GM10248 (cell line): ENCODE measurements around the gene NOL4L.

Source experiments
- CTCF ChIA-PET: fragments of 300-600 bp; sonication (Branson Sonifier 250); formaldehyde crosslinking; extraction: SDS; loops from one replicate; lab custom pipeline; 2021; ENCODE audit warnings: antibody characterized with exemption; lab: Yijun Ruan, JAX
- POLR2A ChIA-PET: fragments of 350-650 bp; sonication (Branson Sonifier 250); formaldehyde crosslinking; extraction: SDS; loops from one replicate; lab custom pipeline; 2020; ENCODE audit warnings: antibody characterized with exemption; lab: Yijun Ruan, JAX
- DNase-seq: peaks from one replicate; pipeline ENCODE4 v3.0.0; 2012; ENCODE audit errors: extremely low spot score
- TF ChIP-seq, protein P1 (sequence below): IDR thresholded peaks from 2 replicates; pipeline ENCODE4 v1.5.1; 2012; ENCODE audit warnings: mild to moderate bottlenecking, low read depth; ENCODE audit errors: extremely low read depth, missing control alignments, control extremely low read depth

The NOL4L gene

GRCh38 chr20:32606107-32606506 is 21.0 kb upstream of the NOL4L start:
- ChIA-PET POLR2A (no interaction called here), CTCF (no interaction called here)
- TF ChIP-seq, protein P1, sequence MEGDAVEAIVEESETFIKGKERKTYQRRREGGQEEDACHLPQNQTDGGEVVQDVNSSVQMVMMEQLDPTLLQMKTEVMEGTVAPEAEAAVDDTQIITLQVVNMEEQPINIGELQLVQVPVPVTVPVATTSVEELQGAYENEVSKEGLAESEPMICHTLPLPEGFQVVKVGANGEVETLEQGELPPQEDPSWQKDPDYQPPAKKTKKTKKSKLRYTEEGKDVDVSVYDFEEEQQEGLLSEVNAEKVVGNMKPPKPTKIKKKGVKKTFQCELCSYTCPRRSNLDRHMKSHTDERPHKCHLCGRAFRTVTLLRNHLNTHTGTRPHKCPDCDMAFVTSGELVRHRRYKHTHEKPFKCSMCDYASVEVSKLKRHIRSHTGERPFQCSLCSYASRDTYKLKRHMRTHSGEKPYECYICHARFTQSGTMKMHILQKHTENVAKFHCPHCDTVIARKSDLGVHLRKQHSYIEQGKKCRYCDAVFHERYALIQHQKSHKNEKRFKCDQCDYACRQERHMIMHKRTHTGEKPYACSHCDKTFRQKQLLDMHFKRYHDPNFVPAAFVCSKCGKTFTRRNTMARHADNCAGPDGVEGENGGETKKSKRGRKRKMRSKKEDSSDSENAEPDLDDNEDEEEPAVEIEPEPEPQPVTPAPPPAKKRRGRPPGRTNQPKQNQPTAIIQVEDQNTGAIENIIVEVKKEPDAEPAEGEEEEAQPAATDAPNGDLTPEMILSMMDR, result no peak
- DNase-seq, result no peak

- TF ChIP-seq, protein P1, result no peak
- CTCF ChIA-PET, result interaction anchor here (1.3 kb wide), 1 partner anchor 27 kb away, joined by 3 read pairs; no protein-coding TSS in a partner anchor
- no peak for DNase-seq
- POLR2A ChIA-PET, result no interaction called here
Observed at GRCh38 chr20:32605167-32605656, 20.1 kb upstream of the NOL4L start.

- ChIA-PET POLR2A (interaction anchor here (0.5 kb wide), 1 partner anchor 1408 kb away, joined by 5 read pairs; no protein-coding TSS in a partner anchor), CTCF (interaction anchor here (1.1 kb wide), 1 partner anchor 23 kb away, joined by 3 read pairs; no protein-coding TSS in a partner anchor)
- DNase-seq, result peak; percentile 58
- TF ChIP-seq, protein P1, result no peak
Observed at GRCh38 chr20:32603046-32603726, 18.1 kb upstream of the NOL4L start.

GRCh38 chr20:32602273-32602672 is 17.1 kb upstream of the NOL4L start:
- TF ChIP-seq, protein P1, result no peak
- POLR2A ChIA-PET, result no interaction called here
- no peak for DNase-seq
- CTCF ChIA-PET, result interaction anchor here (0.9 kb wide), 1 partner anchor 71 kb away, joined by 3 read pairs; the partner anchor contains the start of gene C20orf203

DNA sequence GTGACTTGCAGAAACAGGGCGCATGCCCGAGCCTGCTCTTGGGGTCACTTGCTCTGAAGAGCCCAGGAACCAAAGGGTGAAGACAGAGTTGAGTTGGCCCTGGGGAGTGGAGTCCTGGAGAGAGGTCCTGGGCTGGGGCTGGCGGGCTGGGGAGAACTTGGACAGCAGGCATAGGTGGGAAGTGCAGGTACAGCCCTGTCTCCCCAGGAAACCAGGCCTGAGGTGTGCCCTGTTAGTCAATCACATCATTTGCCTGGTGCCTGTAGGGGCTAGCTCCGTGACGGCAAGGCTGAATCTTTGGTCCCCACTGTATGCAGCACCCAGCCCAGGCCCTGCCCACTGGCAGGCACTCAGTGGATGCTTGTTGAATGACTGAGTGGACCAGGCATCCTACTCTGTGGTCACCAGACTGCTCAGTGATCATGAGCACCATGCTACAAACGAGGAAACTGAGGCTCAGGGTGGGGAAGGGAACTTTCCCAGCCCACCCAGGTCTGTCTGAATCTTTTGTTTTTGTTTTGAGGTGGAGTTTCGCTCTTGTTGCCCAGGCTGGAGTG is 15.6 kb upstream of the NOL4L start:
- ChIA-PET CTCF (interaction anchor here (1.6 kb wide), 1 partner anchor 78 kb away, joined by 4 read pairs; no protein-coding TSS in a partner anchor), POLR2A (no interaction called here)

GRCh38 chr20:32599783-32600340 is 14.7 kb upstream of the NOL4L start:
- ChIA-PET CTCF (interaction anchor here (1.0 to 1.6 kb wide), 3 partner anchors 32 to 204 kb away, joined by 3 to 4 read pairs (median 3); no protein-coding TSS in a partner anchor), POLR2A (no interaction called here)
- TF ChIP-seq, protein P1, result no peak
- DNase-seq, result no peak

More for the DNA sequence above, 15.6 kb upstream of the NOL4L start:
- TF ChIP-seq, protein P1, result no peak
- no peak for DNase-seq
